Aorta (tissue), 5 donors: ENCODE data around the gene HIVEP3. TPM values are rescaled to one million over a fixed set of nuclear protein-coding genes. Genes with fewer than 3 reads are reported as not detected.

Experiments used
- ATAC-seq: fragments of 200-7000 bp; cut with Tn5 transposase; one replicate; pipeline ENCODE4 v1.9.1; 2022; ENCODE audit warnings: moderate library complexity; ENCODE audit not compliant: low FRiP score
- DNase-seq, 2 donors: peaks; one replicate each; pipeline ENCODE4 v3.0.0-alpha.2; 2020
- H3K27ac ChIP-seq, 2 donors: one replicate each; pipeline ENCODE4 v1.5.1; 2013; ENCODE audit warnings: low read length in 2 of 2, mild to moderate bottlenecking in 2 of 2, moderate library complexity in 2 of 2, control low read depth in 1 of 2, inconsistent platforms in 1 of 2, low read depth in 1 of 2
- H3K27me3 ChIP-seq, 2 donors: one replicate each; pipeline ENCODE4 v1.6.1; 2013; ENCODE audit warnings: control low read depth in 1 of 2, low read length in 1 of 2, mild to moderate bottlenecking in 1 of 2, moderate library complexity in 1 of 2; ENCODE audit not compliant: insufficient read depth in 2 of 2, control insufficient read depth in 1 of 2
- H3K36me3 ChIP-seq, 2 donors: one replicate each; pipeline ENCODE4 v1.6.1; 2013; ENCODE audit warnings: control low read depth in 1 of 2, low read length in 1 of 2, mild to moderate bottlenecking in 1 of 2; ENCODE audit not compliant: insufficient read depth in 2 of 2, control insufficient read depth in 1 of 2
- H3K4me1 ChIP-seq, 2 donors: one replicate each; pipeline ENCODE4 v1.6.1; 2013; ENCODE audit warnings: low read length in 2 of 2, control low read depth in 1 of 2, mild to moderate bottlenecking in 1 of 2, moderate library complexity in 1 of 2; ENCODE audit not compliant: insufficient read depth in 2 of 2, control insufficient read depth in 1 of 2
- H3K4me3 ChIP-seq, 2 donors: one replicate each; pipeline ENCODE4 v1.5.1; 2013; ENCODE audit warnings: low read length in 2 of 2, control low read depth in 1 of 2, mild to moderate bottlenecking in 1 of 2
- H3K9me3 ChIP-seq: one replicate; pipeline ENCODE4 v1.6.1; 2013; ENCODE audit warnings: mild to moderate bottlenecking, low read length; ENCODE audit not compliant: control insufficient read depth
- WGBS, 2 donors: extraction: QIAGEN DNeasy Blood & Tissue Kit; methylation state at CpG; one replicate each; pipeline ENCODE4 v1.1.7; 2013; 5-methylcytosine and 5-hydroxymethylcytosine counted together
- intact Hi-C, 2 donors: fragments of 100-400 bp; cut with DNase I; formaldehyde crosslinking; loops; one replicate each; pipeline versions ENCODE4 v1.14.2 to v1.15.0; 2022
- polyA plus RNA-seq, 2 donors: library from polyadenylated mRNA; stranded (reverse); fragments of 200-250 nt; gene quantifications; one replicate each; pipeline ENCODE4 v1.2.3, GENCODE V29; 2013
- total RNA-seq, 2 donors: library from RNA; stranded (reverse); fragmentation: NEBNext Ultra II Directional; extraction: Animal tissue kit (Norgen Biotek cat#: 25700); gene quantifications; one replicate each; pipeline ENCODE4 v1.2.1, GENCODE V29; 2021
- donor health status: healthy with polysubstance abuse.
- donor health status: Bipolar disorder and iron deficiency.
- donor health status: DM: no; HTN: no; CAD: no.
- donor health status: DM: no; HTN: no; CAD: no.
- donor health status: DM: yes; HTN: yes; CAD: no.

The HIVEP3 gene
- total and polyA plus RNA-seq, 4 donors, result 1.6 to 6.3 (median 4.0) TPM

DNA sequence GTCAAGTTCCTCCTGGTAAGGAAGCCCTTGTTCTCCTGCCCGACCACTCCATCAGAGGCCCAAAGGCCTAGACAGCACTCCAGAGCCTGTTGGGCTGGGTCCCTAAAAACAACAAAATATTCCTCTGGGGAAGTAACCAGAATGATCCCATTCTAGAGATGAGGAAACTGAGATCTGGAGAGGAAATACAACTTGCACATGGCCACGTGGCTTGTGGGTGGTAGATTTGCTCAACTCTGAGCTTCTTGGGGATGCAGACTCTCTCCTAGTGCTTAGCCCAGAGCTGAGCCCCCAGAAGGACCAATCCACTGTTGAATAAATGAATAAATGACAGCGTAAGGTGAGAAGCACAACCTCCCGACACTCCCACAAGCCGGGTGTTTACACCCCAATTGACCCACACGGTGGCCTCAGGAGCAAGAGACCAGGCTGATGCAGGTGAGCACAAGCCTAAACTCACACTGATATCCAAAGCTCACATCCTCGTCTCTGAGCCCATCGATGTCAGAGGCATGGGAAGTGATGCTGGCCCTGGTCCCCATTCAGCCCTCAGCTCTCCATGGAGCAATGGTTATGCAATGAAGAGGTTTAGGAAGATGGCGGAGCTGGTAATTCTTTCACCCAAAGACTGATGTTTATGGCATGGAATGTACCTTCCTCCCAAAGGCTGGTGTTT, 261.8 kb downstream of the HIVEP3 start:
- ATAC-seq (no peak), DNase-seq (peak in 1 of 2 donors; percentile 9)
- H3K9me3 ChIP-seq, result no peaks in the 10 kb centered on the region
- H3K36me3 ChIP-seq, result no peaks in the 10 kb centered on the region
- intact Hi-C loops, result no loop called here
- H3K4me3 ChIP-seq, result no peak overlapping the region
- 91 to 92% methylated on average over 9 of the region's 9 CpGs for WGBS, 2 donors
- H3K4me1 ChIP-seq, result no peaks in the 10 kb centered on the region
- no peak overlapping the region for H3K27ac ChIP-seq
- H3K27me3 ChIP-seq, result no peaks in the 10 kb centered on the region

- no peak overlapping the region for H3K4me3 ChIP-seq
- DNase-seq, result peak; percentile 47 to 56
- intact Hi-C loops, result no loop called here
- no peaks in the 10 kb centered on the region for H3K36me3 ChIP-seq
- no peak for ATAC-seq
- H3K9me3 ChIP-seq, result no peaks in the 10 kb centered on the region
- H3K4me1 ChIP-seq, result no peaks in the 10 kb centered on the region
- no peak overlapping the region for H3K27ac ChIP-seq
- WGBS, 2 donors, result 72 to 81% methylated on average over 2 of the region's 2 CpGs
- H3K27me3 ChIP-seq, result no peaks in the 10 kb centered on the region
Measured at GRCh38 chr1:41656068-41656467, 262.7 kb downstream of the HIVEP3 start.

DNA sequence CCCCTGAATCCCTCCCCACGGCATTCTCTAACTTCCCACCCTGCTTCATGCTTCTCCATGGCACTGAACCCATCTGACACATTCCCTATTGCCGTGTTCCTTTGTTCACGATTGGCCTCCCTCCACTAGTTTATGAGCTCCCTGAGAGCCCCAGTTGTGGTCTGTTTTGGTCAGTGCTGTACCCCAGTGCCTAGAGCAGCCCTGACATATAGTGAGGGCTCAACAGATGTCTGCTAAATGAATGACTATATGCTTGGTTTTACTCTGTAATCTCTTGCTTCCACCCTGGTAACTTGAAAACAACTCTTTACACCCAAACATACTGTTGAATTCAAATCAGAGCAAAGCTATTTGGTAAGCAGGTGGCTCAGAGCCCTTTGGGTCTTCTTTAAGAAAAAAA, 263.1 kb downstream of the HIVEP3 start:
- Histone ChIP-seq H3K4me1 (no peaks in the 10 kb centered on the region), H3K27me3 (no peaks in the 10 kb centered on the region), H3K4me3 (no peak overlapping the region), H3K9me3 (no peaks in the 10 kb centered on the region), H3K36me3 (no peaks in the 10 kb centered on the region), H3K27ac (no peak overlapping the region)
- intact Hi-C loops, result no loop called here
- peak in 1 of 2 donors; percentile 9 for DNase-seq
- WGBS, 2 donors, result 92 to 95% methylated on average over 3 of the region's 3 CpGs
- ATAC-seq, result no peak

DNA sequence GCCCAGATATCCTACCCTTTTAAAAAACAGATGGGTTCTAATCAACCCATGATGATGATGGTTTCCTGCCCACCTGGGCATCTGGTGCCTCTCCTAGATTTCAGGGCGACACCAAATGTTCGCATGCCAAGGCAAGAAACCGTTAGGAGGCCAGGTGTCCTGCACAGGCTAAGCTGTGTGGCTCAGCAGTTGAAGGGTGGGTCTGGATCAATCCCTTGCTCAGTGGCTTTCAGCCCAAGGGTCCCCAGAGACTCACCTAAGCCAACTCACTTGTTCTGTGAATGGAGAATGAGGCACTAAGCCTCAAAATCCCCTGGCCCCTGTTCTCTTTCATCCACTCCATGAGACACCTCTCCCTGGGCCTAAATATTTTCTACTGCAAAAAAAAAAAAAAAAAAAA, 265.1 kb downstream of the HIVEP3 start:
- H3K4me3 ChIP-seq, result no peak overlapping the region
- DNase-seq (no peak), ATAC-seq (no peak)
- H3K4me1 ChIP-seq, result no peaks in the 10 kb centered on the region
- no peaks in the 10 kb centered on the region for H3K36me3 ChIP-seq
- H3K27ac ChIP-seq, result no peak overlapping the region
- no peaks in the 10 kb centered on the region for H3K9me3 ChIP-seq
- H3K27me3 ChIP-seq, result no peaks in the 10 kb centered on the region
- intact Hi-C loops, result no loop called here
- 95 to 97% methylated on average over 3 of the region's 3 CpGs for WGBS, 2 donors

GRCh38 chr1:41652384-41653265, 266.1 kb downstream of the HIVEP3 start:
- Histone ChIP-seq H3K36me3 (no peaks in the 10 kb centered on the region), H3K9me3 (no peaks in the 10 kb centered on the region), H3K27me3 (no peaks in the 10 kb centered on the region), H3K27ac (no peak overlapping the region), H3K4me1 (no peaks in the 10 kb centered on the region), H3K4me3 (no peak overlapping the region)
- ATAC-seq, result no peak
- DNase-seq, result peak in 1 of 2 donors; percentile 38
- intact Hi-C loops, result no loop called here
- 93 to 94% methylated on average over 11 of the region's 11 CpGs for WGBS, 2 donors

- Histone ChIP-seq H3K4me1 (no peaks in the 10 kb centered on the region), H3K27me3 (no peaks in the 10 kb centered on the region), H3K27ac (no peak overlapping the region), H3K4me3 (no peak overlapping the region), H3K36me3 (no peaks in the 10 kb centered on the region), H3K9me3 (no peaks in the 10 kb centered on the region)
- intact Hi-C loops, result no loop called here
- ATAC-seq, result no peak
- DNase-seq, result peak in 1 of 2 donors; percentile 69
- WGBS, 2 donors, result 48 to 54% methylated on average over 11 of the region's 11 CpGs
Measured at GRCh38 chr1:41650028-41650880, 268.5 kb downstream of the HIVEP3 start.

- Histone ChIP-seq H3K4me1 (no peaks in the 10 kb centered on the region), H3K4me3 (no peak overlapping the region), H3K9me3 (no peaks in the 10 kb centered on the region), H3K36me3 (no peaks in the 10 kb centered on the region), H3K27me3 (no peaks in the 10 kb centered on the region), H3K27ac (no peak overlapping the region)
- 70 to 79% methylated on average over 9 of the region's 9 CpGs for WGBS, 2 donors
- DNase-seq (no peak), ATAC-seq (no peak)
- intact Hi-C loops, result no loop called here
Measured at GRCh38 chr1:41649396-41650027, 269.2 kb downstream of the HIVEP3 start.

DNA sequence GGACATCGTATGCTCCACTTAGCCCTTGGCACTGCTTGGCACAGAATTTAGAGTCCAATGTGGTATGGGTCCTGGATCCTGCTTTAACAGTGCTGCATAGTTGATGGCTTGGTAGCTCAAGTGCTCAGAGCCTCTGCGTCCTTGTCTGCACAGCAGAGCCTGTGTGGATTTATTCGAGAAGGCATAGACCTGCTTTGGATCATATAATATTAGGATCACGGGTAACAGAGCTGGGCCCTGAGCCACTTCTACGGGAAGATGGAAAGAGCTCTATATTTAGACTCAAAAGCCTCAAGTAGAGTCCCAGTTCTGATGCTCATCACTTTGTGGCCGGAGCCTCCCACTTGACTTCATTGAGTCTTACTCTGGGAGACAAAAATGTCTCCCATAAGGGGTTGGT, 269.9 kb downstream of the HIVEP3 start:
- Histone ChIP-seq H3K4me1 (no peaks in the 10 kb centered on the region), H3K4me3 (no peak overlapping the region), H3K9me3 (no peaks in the 10 kb centered on the region), H3K27me3 (no peaks in the 10 kb centered on the region), H3K36me3 (no peaks in the 10 kb centered on the region), H3K27ac (no peak overlapping the region)
- WGBS, 2 donors, result 93 to 96% methylated on average over 6 of the region's 6 CpGs
- ATAC-seq, result no peak
- DNase-seq, result no peak
- intact Hi-C loops, result no loop called here
